Muscle of back (tissue), 11 donors: Measurements from ENCODE around the gene CADPS2. TPM values are rescaled to one million over a fixed set of nuclear protein-coding genes. Genes with fewer than 3 reads are reported as not detected.

ENCODE experiments used
- DNase-seq, 3 donors: peaks; one replicate each; pipeline versions ENCODE4 v3.0.0 to v3.0.0-alpha.2; 2013
- polyA plus RNA-seq, 10 donors: library from polyadenylated mRNA; unstranded; fragments of 120-200 nt; gene quantifications; one replicate each; pipeline ENCODE4 v1.2.1, GENCODE V29; 2013; ENCODE audit not compliant: insufficient read length in 10 of 10

The CADPS2 gene
- polyA plus RNA-seq, 10 donors = 2.7 to 8.6 (median 5.0) TPM

GRCh38 chr7:122380992-122381391 is 505.3 kb downstream of the CADPS2 start:
- no peak for DNase-seq

GRCh38 chr7:122379491-122379890 is 506.8 kb downstream of the CADPS2 start:
- no peak for DNase-seq

- no peak for DNase-seq
Measured at GRCh38 chr7:122369756-122370155, 516.5 kb downstream of the CADPS2 start.

- no peak for DNase-seq
Measured at GRCh38 chr7:122364761-122365280, 521.4 kb downstream of the CADPS2 start.

GRCh38 chr7:122363144-122363543 is 523.1 kb downstream of the CADPS2 start:
- DNase-seq = no peak

- no peak for DNase-seq
Measured at GRCh38 chr7:122362473-122362872, 523.8 kb downstream of the CADPS2 start.

- DNase-seq = no peak
Measured at GRCh38 chr7:122354656-122355055, 531.6 kb downstream of the CADPS2 start.

GRCh38 chr7:122352454-122352853 is 533.8 kb downstream of the CADPS2 start:
- no peak for DNase-seq

- no peak for DNase-seq
Measured at GRCh38 chr7:122350701-122351100, 535.6 kb downstream of the CADPS2 start.

GRCh38 chr7:122344303-122344620 is 542.0 kb downstream of the CADPS2 start:
- no peak for DNase-seq

- DNase-seq = no peak
Measured at GRCh38 chr7:122343601-122344302, 542.5 kb downstream of the CADPS2 start.

GRCh38 chr7:122340427-122340826 is 545.8 kb downstream of the CADPS2 start:
- no peak for DNase-seq

- no peak for DNase-seq
Measured at GRCh38 chr7:122339145-122339904, 546.9 kb downstream of the CADPS2 start.

GRCh38 chr7:122337011-122337410 is 549.2 kb downstream of the CADPS2 start:
- no peak for DNase-seq

- DNase-seq = no peak
Measured at GRCh38 chr7:122329145-122329802, 557.0 kb downstream of the CADPS2 start.

- no peak for DNase-seq
Measured at GRCh38 chr7:122327969-122328368, 558.3 kb downstream of the CADPS2 start.

GRCh38 chr7:122316467-122317388 is 569.5 kb downstream of the CADPS2 start:
- DNase-seq = peak in 1 of 3 donors; percentile 31

- DNase-seq = no peak
Measured at GRCh38 chr7:122315507-122316466, 570.5 kb downstream of the CADPS2 start.

- no peak for DNase-seq
Measured at GRCh38 chr7:122314284-122314683, 572.0 kb downstream of the CADPS2 start.

GRCh38 chr7:122312789-122313188 is 573.5 kb downstream of the CADPS2 start:
- no peak for DNase-seq
